Endometrial microvascular endothelial cells (primary cell): Measurements from ENCODE around the gene SLC9A4. TPM values are rescaled to one million over a fixed set of nuclear protein-coding genes. Genes with fewer than 3 reads are reported as not detected.
"Not testable (repeated sequence)": the region's sequence is repeated elsewhere in the genome, so short reads cannot be mapped to it uniquely, and the experiment has no call there.

ENCODE experiments used
- in situ Hi-C: cut with HindIII; loops from 2 replicates; pipeline ENCODE4 v1.10.0; 2017; ENCODE audit warnings: low sequenced_read_pairs, low pct_unique_long_range_greater_than_20kb; ENCODE audit errors: inconsistent ontology term
- total RNA-seq: library from RNA; depleted of rRNA; stranded (reverse); fragments of >200 nt; gene quantifications from one replicate; pipeline ENCODE4 v1.2.3, GENCODE V29; 2015; ENCODE audit errors: inconsistent ontology term

The SLC9A4 gene
- total RNA-seq, 1 donor from 2014 or later = not detected

DNA sequence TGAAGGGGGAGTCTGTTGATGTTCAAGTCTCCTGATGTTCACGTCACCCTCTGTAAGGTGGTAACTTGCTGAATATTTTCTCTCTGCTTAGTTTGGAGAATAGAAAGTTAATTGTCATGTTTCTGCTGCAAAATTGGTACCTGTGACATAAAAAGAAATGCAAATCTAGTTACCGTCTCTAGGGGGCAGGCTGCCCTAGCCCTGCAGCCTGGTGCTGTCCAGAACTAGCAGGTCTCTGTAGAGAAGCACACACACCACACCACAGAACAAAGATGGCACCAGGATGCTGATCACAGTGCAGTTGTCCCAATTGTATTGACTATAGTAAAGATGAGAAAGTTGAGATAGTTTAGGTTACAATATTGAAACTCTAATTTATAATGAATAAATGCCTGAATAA is 47.0 kb downstream of the SLC9A4 start:
- in situ Hi-C loops = no loop called here

- in situ Hi-C loops = no loop called here
These were observed 47.8 kb downstream of the SLC9A4 start for GRCh38 chr2:102520801-102521200.

GRCh38 chr2:102522162-102522561 is 49.1 kb downstream of the SLC9A4 start:
- in situ Hi-C loops = no loop called here

DNA sequence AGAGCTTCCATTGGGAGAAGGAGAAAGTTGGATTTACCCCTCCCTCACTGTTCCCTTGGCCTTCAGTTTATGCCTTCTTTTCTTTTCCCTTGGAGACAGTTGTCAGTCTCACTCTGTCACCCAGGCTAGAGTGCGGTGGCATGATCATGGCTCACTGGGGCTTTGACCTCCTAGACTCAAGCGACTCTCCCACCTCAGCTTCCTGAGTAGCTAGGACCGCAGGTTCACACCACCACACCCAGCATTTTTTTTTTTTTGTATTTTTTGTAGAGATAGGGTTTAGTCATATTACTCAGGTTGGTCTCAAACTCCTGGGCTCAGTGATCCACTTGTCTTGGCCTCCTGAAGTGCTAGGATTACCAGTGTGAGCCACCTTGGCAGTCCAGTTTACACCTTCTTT is 49.9 kb downstream of the SLC9A4 start:
- in situ Hi-C loops = no loop called here

DNA sequence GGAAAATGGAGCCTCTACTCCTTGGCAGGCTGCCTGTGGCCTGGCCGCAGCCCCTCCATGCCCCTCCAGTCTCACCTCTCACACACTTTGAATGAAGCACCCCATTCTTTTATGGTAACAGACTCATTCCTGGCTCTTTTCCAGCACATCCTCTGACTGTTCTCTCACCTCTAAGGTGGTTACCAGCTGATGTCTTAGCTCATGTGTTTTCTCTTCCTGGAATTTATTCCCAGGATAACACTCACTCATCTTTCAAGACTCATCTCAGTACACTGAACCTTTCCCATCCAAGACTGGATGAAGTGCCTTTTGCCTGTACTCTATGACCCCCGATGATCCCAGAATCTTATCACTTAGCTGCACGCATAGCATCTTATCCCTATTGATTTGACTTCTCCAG is 50.6 kb downstream of the SLC9A4 start:
- in situ Hi-C loops = no loop called here

- in situ Hi-C loops = no loop called here
These were observed 54.1 kb downstream of the SLC9A4 start for GRCh38 chr2:102527086-102527485.

DNA sequence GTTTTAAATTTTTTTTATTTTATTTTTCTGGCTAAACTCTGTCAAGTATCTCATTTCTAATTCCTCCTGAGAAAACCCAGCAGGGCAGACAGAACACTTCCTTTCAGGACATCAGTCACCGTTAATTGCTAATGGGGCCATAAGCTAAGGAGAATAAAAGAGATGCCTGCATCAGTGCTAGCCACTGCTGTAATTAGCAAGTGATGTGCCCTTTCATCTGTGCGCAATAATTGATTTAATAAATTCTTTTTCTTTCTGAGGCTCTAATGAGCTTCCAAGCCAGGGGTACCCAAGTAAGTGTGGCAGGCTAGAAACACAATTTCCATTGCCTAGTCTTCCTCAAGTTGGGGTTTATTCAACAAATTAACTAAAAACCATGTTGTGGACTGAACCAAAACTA is 65.5 kb downstream of the SLC9A4 start:
- in situ Hi-C loops = no loop called here

DNA sequence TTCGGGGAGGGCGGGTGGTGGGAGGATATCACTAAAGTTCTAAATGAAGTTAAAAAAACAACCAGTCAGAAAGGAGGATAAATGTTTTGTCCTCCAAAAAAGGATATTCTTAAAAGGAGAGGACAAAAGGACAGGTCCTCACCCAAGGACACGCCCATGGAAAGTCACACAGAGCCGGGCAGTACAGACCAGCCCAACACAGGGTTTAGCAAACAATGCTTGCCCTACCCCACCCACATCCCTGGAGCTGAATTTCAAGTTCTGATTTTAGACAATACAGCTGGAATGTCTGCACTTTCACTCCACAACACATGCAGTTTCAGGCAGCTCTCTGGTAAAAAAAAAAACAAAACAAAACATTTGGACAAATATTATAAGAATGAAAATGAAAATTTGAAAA is 67.9 kb downstream of the SLC9A4 start:
- in situ Hi-C loops = no loop called here

DNA sequence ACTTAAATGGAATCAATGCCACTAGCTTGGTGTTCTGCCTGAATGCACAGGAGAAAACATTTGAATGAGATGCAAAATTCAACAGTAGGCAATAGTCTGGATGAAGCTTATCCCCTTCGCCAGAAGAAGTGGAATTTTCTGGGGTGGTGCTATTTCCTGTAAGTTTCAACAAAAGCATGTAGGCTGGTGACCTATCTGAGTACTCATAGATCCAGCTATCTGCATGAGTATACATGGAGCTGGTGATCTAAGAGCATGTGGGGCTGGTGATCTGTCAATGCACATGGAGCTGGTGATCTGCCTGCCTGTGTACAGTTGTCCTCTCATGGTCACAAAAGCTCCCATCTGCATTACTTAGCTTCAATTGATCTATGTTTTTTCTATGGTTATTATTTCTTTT is 71.2 kb downstream of the SLC9A4 start:
- in situ Hi-C loops = no loop called here

- in situ Hi-C loops = no loop called here
These were observed 74.4 kb downstream of the SLC9A4 start for GRCh38 chr2:102547462-102547861.

- in situ Hi-C loops = no loop called here
These were observed 76.0 kb downstream of the SLC9A4 start for GRCh38 chr2:102549027-102549426.

- in situ Hi-C loops = no loop called here
These were observed 77.1 kb downstream of the SLC9A4 start for GRCh38 chr2:102550151-102550550.

DNA sequence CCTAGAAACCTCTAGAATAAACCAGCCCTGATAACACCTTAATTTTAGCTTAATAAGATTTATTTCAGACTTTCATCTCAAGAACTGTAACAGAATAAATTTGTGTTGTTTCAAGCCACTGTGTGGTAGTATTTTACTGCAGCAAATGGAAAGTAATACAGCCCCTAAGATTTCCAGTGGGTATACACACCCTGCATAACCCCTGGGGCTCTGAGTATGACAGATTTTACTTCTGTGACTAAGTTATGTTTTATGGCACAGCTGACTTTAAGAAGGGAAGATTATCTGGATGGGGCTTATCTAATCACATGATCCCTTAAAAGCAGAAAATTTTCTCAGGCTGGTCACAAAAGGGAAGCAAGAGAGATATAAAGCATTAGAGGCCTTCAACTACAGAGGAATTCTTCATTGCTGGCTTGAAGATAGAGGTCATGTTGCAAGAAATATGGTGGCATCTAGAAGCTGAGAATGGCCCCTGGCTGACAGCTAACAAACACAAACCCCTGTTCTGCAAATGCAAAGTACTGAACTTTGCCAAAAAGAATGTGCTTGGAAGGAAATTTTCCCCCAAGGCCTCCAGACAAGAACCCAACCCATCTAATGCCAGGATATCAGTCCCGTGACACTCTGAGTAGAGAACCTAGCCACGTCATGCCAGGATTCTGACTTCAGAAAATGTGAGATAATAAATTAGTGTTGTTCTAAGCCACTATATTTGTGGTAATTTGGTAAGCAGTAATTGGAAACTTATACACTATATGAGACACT is 78.5 kb downstream of the SLC9A4 start:
- in situ Hi-C loops = no loop called here

DNA sequence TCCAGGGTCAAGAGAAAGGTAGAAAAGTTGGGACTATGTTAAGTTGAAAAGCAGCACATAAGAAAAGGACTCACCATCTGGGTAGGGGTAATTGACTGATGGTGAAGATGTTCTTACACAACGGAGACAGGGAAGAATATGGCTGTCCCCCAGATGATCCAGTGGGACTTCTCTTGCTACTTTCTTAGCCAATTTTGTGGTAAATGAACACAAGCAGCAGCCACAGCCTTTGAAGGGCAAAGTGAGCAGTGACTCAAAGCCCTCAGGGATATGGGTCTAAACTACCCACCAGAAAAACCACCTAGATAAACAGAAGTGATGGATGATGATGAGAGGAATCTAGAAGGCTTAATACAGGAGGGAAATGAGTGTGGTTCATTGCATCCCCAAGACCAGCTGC is 80.6 kb downstream of the SLC9A4 start:
- in situ Hi-C loops = no loop called here

GRCh38 chr2:102558463-102558862 is 85.4 kb downstream of the SLC9A4 start:
- in situ Hi-C loops = no loop called here

GRCh38 chr2:102562542-102562941 is 89.5 kb downstream of the SLC9A4 start:
- in situ Hi-C loops = not testable (repeated sequence)

- in situ Hi-C loops = no loop called here
These were observed 102.9 kb downstream of the SLC9A4 start for GRCh38 chr2:102575888-102576287.

- in situ Hi-C loops = no loop called here
These were observed 105.3 kb downstream of the SLC9A4 start for GRCh38 chr2:102578376-102578775.

- in situ Hi-C loops = no loop called here
These were observed 108.9 kb downstream of the SLC9A4 start for GRCh38 chr2:102581911-102582310.

DNA sequence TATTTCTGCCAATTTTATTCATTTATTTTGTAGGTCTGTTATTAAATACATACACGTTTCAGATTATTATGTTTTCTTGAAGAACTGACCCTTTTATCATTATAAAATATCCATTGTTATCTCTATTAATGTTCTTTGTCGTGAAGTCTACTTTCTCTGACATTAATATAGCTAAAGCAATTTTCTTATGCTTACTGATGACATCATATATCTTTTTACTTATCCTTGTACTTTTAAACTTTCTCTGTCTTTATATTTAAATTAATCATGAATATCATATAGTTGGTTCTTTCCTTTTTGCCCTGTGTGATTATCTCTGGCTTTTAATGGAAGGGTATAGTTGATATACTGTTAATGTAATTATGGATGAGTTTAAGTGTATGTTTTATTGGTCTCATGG is 109.8 kb downstream of the SLC9A4 start:
- in situ Hi-C loops = no loop called here
